Keratinocyte (primary cell): ENCODE measurements around the gene MRPS12. TPM values are rescaled to one million over a fixed set of nuclear protein-coding genes. Genes with fewer than 3 reads are reported as not detected.

Source experiments
- DNase-seq: peaks from one replicate; pipeline ENCODE4 v3.0.0-alpha.2; 2011; ENCODE audit warnings: low read depth, missing footprints, low spot score
- FAIRE-seq: peaks from 2 replicates; lab custom pipeline; 2011; peaks lifted over from hg19 to GRCh38; lab: Jason Lieb, UNC
- H2AFZ ChIP-seq: 2 replicates; pipeline ENCODE4 v1.6.0; 2012; ENCODE audit warnings: low read length, control low read depth, inconsistent platforms; ENCODE audit not compliant: control insufficient read depth
- H3K27ac ChIP-seq: 2 replicates; pipeline ENCODE4 v1.5.1; 2011; ENCODE audit warnings: low read length; ENCODE audit not compliant: control insufficient read depth, insufficient read depth
- H3K27me3 ChIP-seq: 3 replicates; pipeline ENCODE4 v1.6.0; 2011; ENCODE audit warnings: low read length; ENCODE audit not compliant: control insufficient read depth, insufficient read depth; ENCODE audit errors: extremely low read depth
- H3K36me3 ChIP-seq, 2 experiments: 2 replicates in 1 of 2; 3 replicates in 1 of 2; pipeline ENCODE4 v1.5.1; 2011; ENCODE audit warnings: low read length in 2 of 2, mild to moderate bottlenecking in 1 of 2; ENCODE audit not compliant: control insufficient read depth in 2 of 2, insufficient read depth in 2 of 2; ENCODE audit errors: extremely low read depth in 1 of 2
- H3K4me1 ChIP-seq: 3 replicates; pipeline ENCODE4 v1.5.1; 2011; ENCODE audit warnings: low read length; ENCODE audit not compliant: control insufficient read depth, insufficient read depth; ENCODE audit errors: extremely low read depth
- H3K4me2 ChIP-seq: 3 replicates; pipeline ENCODE4 v1.6.0; 2011; ENCODE audit warnings: low read depth, low read length; ENCODE audit not compliant: control insufficient read depth, insufficient read depth; ENCODE audit errors: extremely low read depth
- H3K4me3 ChIP-seq, 3 experiments: fragments of 200-600 bp in 1 of 3; sonication (generic) in 1 of 3; 2 replicates in 2 of 3; 3 replicates in 1 of 3; pipeline ENCODE4 v1.5.1; 2011 to 2016; ENCODE audit warnings: low read length in 3 of 3, mild to moderate bottlenecking in 3 of 3, control low read depth in 2 of 3, inconsistent platforms in 1 of 3, low read depth in 1 of 3, mixed read lengths in 1 of 3, mixed run types in 1 of 3, moderate library complexity in 1 of 3; ENCODE audit not compliant: control insufficient read depth in 2 of 3, insufficient read depth in 2 of 3; ENCODE audit errors: extremely low read depth in 1 of 3
- H3K79me2 ChIP-seq: 2 replicates; pipeline ENCODE4 v1.6.0; 2012; ENCODE audit warnings: low read length; ENCODE audit not compliant: control insufficient read depth, insufficient read depth
- H3K9ac ChIP-seq: 3 replicates; pipeline ENCODE4 v1.6.0; 2011; ENCODE audit warnings: low read length; ENCODE audit not compliant: control insufficient read depth, insufficient read depth; ENCODE audit errors: extremely low read depth
- H3K9me1 ChIP-seq: 3 replicates; pipeline ENCODE4 v1.6.0; 2011; ENCODE audit warnings: low read length; ENCODE audit not compliant: control insufficient read depth, insufficient read depth; ENCODE audit errors: extremely low read depth
- H3K9me3 ChIP-seq: 2 replicates; pipeline ENCODE4 v1.5.1; 2012; ENCODE audit warnings: low read depth, low read length; ENCODE audit not compliant: control insufficient read depth
- H4K20me1 ChIP-seq: 3 replicates; pipeline ENCODE4 v1.6.0; 2011; ENCODE audit warnings: low read length; ENCODE audit not compliant: control insufficient read depth, insufficient read depth; ENCODE audit errors: extremely low read depth
- EZH2 ChIP-seq: IDR thresholded peaks from one replicate; pipeline ENCODE4 v1.6.1; 2012; ENCODE audit warnings: inconsistent platforms, mild to moderate bottlenecking, low read length, moderate library complexity
- dilution Hi-C: fragments of 300-500 bp; cut with MboI; formaldehyde crosslinking; loops from one replicate; pipeline ENCODE4 v1.7.0; 2020; ENCODE audit warnings: low sequenced_read_pairs; ENCODE audit not compliant: extremely low pct_ligation_motif_present
- polyA plus RNA-seq, 5 experiments: library from polyadenylated mRNA; depleted of rRNA in 3 of 5; stranded (reverse) in 3 of 5; stranded (forward) in 1 of 5; unstranded in 1 of 5; fragments of >200 nt; gene quantifications; 1 replicate in 1 of 5; 2 replicates in 3 of 5; 3 replicates in 1 of 5; pipeline versions ENCODE4 v1.2.1 to v1.2.3, GENCODE V29; 2011 to 2012; ENCODE audit warnings: missing spikeins in 2 of 5, low read depth in 1 of 5, low replicate concordance in 1 of 5
- TF ChIP-seq, protein P1 (sequence below), 3 experiments: IDR thresholded peaks in 1 of 3; conservative IDR thresholded peaks in 1 of 3; optimal IDR thresholded peaks in 1 of 3; 2 replicates in 2 of 3; 3 replicates in 1 of 3; pipeline versions ENCODE3 to v1.5.1; 2011; ENCODE audit warnings: low read length in 3 of 3, mild to moderate bottlenecking in 3 of 3, moderate library complexity in 2 of 3, control low read depth in 1 of 3, inconsistent platforms in 1 of 3; ENCODE audit not compliant: insufficient read depth in 2 of 3; ENCODE audit errors: extremely low read depth in 1 of 3

MRPS12 gene
- polyA plus RNA-seq, 1 donor (not counting 4 experiments of a cell fraction or from before 2014, with no cell fraction given), result 37.7 TPM

DNA sequence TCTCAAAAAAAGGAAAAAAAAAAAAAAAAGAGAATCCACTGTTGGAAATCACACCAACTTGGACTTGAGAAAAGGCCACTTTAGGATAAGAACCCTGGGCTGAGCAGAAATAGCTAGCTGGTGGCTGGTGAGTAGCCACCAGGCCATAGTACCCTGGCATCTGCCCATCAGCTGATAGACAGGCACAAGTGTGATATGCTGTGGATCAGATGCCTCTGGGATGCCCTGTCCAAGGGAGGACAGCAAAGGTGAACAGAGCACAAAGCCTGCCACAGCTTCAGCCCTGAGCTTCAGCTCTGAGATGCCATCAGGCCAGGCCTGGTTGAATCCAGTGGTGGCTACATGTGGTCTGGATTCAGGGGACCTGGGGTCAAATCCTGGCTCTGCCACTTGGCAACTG is 40.1 kb upstream of the MRPS12 start:
- DNase-seq, result no peak
- Histone ChIP-seq H3K36me3 (peaks cover 13% of the 10 kb centered on the region in 2 experiments), H3K9me3 (no peaks in the 10 kb centered on the region), H3K9ac (no peak overlapping the region), H3K27me3 (no peaks in the 10 kb centered on the region), H3K4me1 (no peaks in the 10 kb centered on the region), H3K27ac (no peak overlapping the region), H3K4me3 (no peak overlapping the region), H3K9me1 (no peaks in the 10 kb centered on the region), H3K4me2 (no peak overlapping the region), H3K79me2 (no peaks in the 10 kb centered on the region), H4K20me1 (no peaks in the 10 kb centered on the region), H2AFZ (no peak overlapping the region)
- FAIRE-seq, result no peak
- TF ChIP-seq, protein P1, sequence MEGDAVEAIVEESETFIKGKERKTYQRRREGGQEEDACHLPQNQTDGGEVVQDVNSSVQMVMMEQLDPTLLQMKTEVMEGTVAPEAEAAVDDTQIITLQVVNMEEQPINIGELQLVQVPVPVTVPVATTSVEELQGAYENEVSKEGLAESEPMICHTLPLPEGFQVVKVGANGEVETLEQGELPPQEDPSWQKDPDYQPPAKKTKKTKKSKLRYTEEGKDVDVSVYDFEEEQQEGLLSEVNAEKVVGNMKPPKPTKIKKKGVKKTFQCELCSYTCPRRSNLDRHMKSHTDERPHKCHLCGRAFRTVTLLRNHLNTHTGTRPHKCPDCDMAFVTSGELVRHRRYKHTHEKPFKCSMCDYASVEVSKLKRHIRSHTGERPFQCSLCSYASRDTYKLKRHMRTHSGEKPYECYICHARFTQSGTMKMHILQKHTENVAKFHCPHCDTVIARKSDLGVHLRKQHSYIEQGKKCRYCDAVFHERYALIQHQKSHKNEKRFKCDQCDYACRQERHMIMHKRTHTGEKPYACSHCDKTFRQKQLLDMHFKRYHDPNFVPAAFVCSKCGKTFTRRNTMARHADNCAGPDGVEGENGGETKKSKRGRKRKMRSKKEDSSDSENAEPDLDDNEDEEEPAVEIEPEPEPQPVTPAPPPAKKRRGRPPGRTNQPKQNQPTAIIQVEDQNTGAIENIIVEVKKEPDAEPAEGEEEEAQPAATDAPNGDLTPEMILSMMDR (optimal IDR thresholded peaks at IDR 0.05 in 1 of 3, IDR thresholded peaks at IDR 0.05 in 1 of 3, conservative IDR thresholded peaks at IDR 0.05 in 1 of 3; ENCODE audit: extremely low read depth in 1 of 3, insufficient read depth in 2 of 3, low read length in 3 of 3), result no peak
- no peak for TF ChIP-seq EZH2
- dilution Hi-C loops, result no loop called here

DNA sequence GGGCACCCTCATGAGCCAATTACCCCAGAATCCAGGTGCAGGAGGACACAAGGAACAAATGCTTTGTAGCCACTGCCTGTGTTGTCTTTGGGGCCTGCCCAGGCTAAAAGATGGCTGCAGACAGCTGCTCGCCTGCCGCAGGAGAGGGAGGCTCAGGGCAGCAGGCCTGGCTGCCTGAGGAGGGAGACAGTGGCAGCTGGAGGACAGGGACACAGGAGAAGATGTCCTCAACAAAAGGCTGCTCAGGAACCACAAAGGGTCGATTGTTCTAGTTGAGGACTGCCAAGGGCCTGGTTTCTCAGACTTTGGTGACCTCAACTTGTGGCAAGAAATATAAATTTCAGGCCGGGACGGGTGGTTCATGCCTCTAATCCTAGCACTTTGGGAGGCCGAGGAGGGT is 39.0 kb upstream of the MRPS12 start:
- FAIRE-seq, result no peak
- Histone ChIP-seq H3K36me3 (peaks cover 13% of the 10 kb centered on the region in 2 experiments), H3K9ac (no peak overlapping the region), H3K4me1 (no peaks in the 10 kb centered on the region), H3K4me3 (no peak overlapping the region), H4K20me1 (no peaks in the 10 kb centered on the region), H3K27ac (no peak overlapping the region), H3K27me3 (no peaks in the 10 kb centered on the region), H3K79me2 (peaks cover 2% of the 10 kb centered on the region), H3K9me1 (no peaks in the 10 kb centered on the region), H3K9me3 (no peaks in the 10 kb centered on the region), H2AFZ (no peak overlapping the region), H3K4me2 (no peak overlapping the region)
- DNase-seq, result no peak
- TF ChIP-seq, protein P1 (optimal IDR thresholded peaks at IDR 0.05 in 1 of 3, IDR thresholded peaks at IDR 0.05 in 1 of 3, conservative IDR thresholded peaks at IDR 0.05 in 1 of 3; ENCODE audit: extremely low read depth in 1 of 3, insufficient read depth in 2 of 3, low read length in 3 of 3), result no peak
- no peak for TF ChIP-seq EZH2
- dilution Hi-C loops, result no loop called here
